GM12875 (cell line): ENCODE results near the gene STX1A.
A peak's percentile ranks its signal among the peaks of the same experiment; 100 is the strongest.

Experiments
- H3K4me3 ChIP-seq: one replicate; pipeline ENCODE4 v1.5.1; 2011; ENCODE audit warnings: low read depth, low read length, control low read depth
- TF ChIP-seq, protein P1 (sequence below): IDR thresholded peaks from 2 replicates; pipeline ENCODE4 v1.5.1; 2011; ENCODE audit warnings: low read depth, mild to moderate bottlenecking, control low read depth, inconsistent platforms, low read length, moderate library complexity, borderline replicate concordance; ENCODE audit not compliant: insufficient read depth

Gene STX1A

DNA sequence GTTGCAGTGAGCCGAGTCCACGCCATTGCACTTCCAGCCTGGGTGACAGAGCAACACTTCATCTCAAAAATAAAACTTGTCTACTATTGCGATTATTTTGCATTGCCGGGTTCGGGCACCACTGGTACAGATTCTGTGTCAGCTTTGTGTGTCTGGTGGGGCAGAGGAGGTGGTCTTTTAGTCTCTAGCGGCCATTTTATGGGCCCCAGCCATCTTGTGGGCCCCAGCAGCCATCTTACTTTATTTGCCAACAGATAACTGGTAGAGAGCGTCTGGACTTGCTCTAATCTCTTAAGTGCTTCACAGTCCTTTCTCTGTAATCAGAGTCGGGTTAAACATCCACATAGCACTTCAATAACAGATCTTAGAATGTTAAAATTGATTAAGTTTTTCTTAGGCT, 31.2 kb downstream of the STX1A start:
- H3K4me3 ChIP-seq, result no peak overlapping the region
- TF ChIP-seq, protein P1, sequence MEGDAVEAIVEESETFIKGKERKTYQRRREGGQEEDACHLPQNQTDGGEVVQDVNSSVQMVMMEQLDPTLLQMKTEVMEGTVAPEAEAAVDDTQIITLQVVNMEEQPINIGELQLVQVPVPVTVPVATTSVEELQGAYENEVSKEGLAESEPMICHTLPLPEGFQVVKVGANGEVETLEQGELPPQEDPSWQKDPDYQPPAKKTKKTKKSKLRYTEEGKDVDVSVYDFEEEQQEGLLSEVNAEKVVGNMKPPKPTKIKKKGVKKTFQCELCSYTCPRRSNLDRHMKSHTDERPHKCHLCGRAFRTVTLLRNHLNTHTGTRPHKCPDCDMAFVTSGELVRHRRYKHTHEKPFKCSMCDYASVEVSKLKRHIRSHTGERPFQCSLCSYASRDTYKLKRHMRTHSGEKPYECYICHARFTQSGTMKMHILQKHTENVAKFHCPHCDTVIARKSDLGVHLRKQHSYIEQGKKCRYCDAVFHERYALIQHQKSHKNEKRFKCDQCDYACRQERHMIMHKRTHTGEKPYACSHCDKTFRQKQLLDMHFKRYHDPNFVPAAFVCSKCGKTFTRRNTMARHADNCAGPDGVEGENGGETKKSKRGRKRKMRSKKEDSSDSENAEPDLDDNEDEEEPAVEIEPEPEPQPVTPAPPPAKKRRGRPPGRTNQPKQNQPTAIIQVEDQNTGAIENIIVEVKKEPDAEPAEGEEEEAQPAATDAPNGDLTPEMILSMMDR, result no peak

DNA sequence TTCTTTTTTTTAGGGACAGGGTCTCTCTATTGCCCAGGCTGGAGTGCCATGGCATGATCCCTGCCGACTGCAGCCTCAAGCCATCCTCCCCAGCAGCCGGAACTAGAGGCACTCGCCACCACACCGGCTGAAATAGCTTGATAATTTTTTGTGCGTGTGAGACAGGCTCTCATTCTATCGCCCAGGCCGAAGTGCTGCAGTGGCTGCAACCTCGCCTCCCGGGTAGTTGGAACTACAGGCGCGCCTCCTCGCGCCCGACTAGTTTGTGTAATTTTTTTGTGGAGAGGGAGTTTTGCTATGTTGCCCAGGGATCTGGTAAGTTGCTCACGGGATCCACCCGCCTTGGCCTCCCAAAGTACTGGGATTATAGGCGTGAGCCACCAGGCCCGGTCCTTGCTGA, 34.2 kb downstream of the STX1A start:
- TF ChIP-seq, protein P1, result no peak
- H3K4me3 ChIP-seq, result no peak overlapping the region

DNA sequence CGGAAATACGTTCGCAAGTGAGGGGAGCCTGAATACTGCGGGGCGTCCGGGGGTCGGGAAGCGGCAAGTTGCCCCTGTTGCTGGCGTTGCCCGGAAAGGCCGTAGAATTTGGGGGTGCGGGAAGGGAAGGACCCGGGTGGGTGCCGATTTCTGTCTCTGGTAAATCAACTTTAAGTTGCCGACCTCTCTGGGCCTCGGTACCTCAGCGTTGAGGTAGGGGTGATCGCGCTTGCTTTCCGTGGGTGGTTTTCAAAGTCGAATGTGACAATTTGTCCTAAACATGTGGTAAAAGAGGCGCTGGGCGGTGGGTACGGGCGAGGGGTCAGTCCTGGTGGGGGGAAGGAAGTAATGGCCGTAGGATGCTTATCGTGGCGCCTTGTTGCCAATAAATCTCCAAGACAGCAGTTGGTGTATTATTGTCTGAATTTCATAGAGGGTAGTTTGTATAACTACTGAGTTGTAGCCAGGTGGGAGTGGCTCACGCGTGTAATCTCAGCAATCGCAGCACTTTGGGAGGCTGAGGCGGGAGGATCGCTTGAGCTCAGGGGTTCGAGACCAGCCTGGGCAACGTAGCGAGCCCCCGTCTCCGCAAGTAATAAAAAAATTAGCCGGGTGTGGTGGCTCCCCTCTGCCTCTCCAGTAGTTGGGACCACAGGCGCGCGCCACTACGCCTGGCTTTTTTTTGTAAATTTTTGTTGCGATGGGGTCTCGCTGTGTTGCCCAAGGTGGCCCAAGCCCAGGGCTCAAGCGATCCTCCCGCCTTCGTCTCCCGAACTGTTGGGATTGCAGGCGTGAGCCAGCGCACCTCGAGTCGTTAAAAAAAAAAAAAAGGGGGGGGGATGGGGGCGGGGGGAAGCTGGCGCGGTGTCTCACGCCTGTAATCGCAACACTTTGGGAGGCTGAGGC, 35.4 kb downstream of the STX1A start:
- peak overlapping the region; percentile 96 for H3K4me3 ChIP-seq
- TF ChIP-seq, protein P1, result no peak

DNA sequence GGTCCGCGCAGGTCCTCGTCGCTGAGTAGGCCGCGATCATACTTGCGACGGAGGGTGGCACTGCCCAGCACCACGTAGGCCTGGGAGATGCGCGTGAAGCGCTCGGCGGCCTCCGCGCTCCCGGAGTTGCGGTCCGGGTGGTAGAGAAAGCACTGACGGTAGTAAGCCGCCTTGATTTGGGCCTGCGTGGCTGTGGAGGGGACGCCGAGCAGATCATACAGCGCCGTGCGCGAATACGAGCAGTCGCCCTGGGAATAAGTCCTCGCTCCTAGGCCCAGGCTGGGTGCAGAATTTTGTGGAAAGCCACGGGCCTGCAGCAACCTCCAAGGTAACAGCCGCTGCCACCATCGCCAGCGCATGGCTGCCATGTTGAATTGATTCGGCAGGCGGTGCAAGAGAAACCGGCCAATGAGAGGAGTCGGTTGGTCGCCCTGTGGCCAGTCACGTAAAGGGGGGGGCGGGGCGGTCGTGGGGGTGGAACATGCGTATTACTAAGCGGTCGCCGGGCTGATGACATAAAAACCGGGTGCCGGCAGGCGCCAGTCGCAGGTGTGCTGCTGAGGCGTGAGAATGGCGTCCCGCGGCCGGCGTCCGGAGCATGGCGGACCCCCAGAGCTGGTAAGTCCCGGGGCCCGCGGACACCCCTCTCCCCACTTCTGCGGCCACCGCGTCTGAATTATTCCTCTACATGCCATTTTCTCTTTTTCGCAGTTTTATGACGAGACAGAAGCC, 36.2 kb downstream of the STX1A start, which contains the start of the genes BUD23 and DNAJC30:
Gene BUD23, plus strand, starts transcription at position 542 of the 732 bp plus-strand sequence. Its CDS starts 29 bp downstream, at position 571.
Gene DNAJC30, minus strand, starts transcription at position 398 of the 732 bp plus-strand sequence. Its CDS starts 30 bp downstream, at position 368.
- H3K4me3 ChIP-seq, result peak within 1 kb of the TSS; percentile 96
- TF ChIP-seq, protein P1, result no peak

DNA sequence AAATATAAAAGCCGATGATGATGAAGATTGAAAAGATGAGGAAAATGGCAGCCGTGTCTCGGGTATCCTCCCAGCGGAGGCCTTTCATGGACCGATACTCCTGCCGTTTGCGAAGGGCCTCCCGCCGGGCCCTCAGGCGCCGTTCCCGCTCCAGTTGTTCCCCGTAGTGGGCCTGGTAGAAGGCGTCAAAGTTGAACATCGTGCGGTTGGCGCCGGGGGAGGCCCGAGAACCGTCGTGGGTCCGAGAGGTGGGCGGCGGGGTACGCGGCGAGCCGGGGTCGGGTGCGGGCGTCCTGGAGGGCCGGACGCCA, 36.8 kb downstream of the STX1A start:
- peak overlapping the region; percentile 96 for H3K4me3 ChIP-seq
- TF ChIP-seq, protein P1, result no peak

DNA sequence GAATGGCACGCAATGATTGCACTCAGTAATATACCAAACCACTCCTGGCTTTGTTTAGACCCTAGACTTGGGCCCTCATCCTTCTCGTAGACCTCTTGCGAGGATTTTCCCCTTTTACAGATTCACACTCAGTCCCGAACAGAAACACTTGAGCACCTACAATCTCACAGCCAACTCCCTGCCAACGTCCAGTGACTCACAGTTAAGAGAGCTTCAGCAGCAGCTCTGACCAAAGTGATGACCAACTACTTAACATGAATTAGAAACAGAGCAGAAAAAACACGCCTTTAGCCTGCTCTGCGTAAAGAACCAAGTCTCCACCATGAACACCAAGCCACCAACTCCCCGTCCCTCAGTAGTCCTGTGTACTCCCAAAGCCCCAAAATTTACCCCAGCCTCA, 38.4 kb downstream of the STX1A start:
- no peak overlapping the region for H3K4me3 ChIP-seq
- TF ChIP-seq, protein P1, result no peak
